HCT116 (cell line): ENCODE measurements around the gene PDRG1.

Source experiments
- CBX3 ChIP-seq: IDR thresholded peaks from 2 replicates; pipeline ENCODE4 v1.6.1; 2012; ENCODE audit warnings: low read depth
- CEBPB ChIP-seq: IDR thresholded peaks from 2 replicates; pipeline ENCODE4 v1.6.1; 2012; ENCODE audit warnings: low read depth
- POLR2A ChIP-seq: IDR thresholded peaks from 2 replicates; pipeline ENCODE4 v1.7.0; 2011; ENCODE audit warnings: borderline replicate concordance; ENCODE audit not compliant: insufficient read depth, insufficient read length; ENCODE audit errors: extremely low read depth
- POLR2AphosphoS5 ChIP-seq: IDR thresholded peaks from 2 replicates; pipeline ENCODE4 v1.6.1; 2011; ENCODE audit warnings: mild to moderate bottlenecking, low read depth, low read length, moderate library complexity
- REST ChIP-seq: IDR thresholded peaks from 2 replicates; pipeline ENCODE4 v1.6.1; 2012; ENCODE audit warnings: low read depth
- SIN3A ChIP-seq: IDR thresholded peaks from 2 replicates; pipeline ENCODE4 v1.6.1; 2012; ENCODE audit warnings: low read depth
- YY1 ChIP-seq: IDR thresholded peaks from 2 replicates; pipeline ENCODE4 v1.6.1; 2011; ENCODE audit warnings: low read length, low read depth, moderate library complexity, mild to moderate bottlenecking; ENCODE audit not compliant: insufficient replicate concordance; ENCODE audit errors: extremely low read depth
- ZNF274 ChIP-seq: fragments of 200-500 bp; sonication (Bioruptor generic); IDR thresholded peaks from 2 replicates; pipeline ENCODE4 v1.6.1; 2014; ENCODE audit warnings: mild to moderate bottlenecking, low read depth, low read length, inconsistent platforms
- TF ChIP-seq, protein P1 (sequence below), 3 experiments: fragments of 200-600 bp in 1 of 3; sonication (generic) in 1 of 3; IDR thresholded peaks in 2 of 3; conservative IDR thresholded peaks in 1 of 3; 2 replicates each; pipeline ENCODE4 v1.5.1; 2012 to 2017; ENCODE audit warnings: low read depth in 2 of 3, low read length in 2 of 3, antibody characterized with exemption in 1 of 3, borderline replicate concordance in 1 of 3, control low read depth in 1 of 3, mild to moderate bottlenecking in 1 of 3, mixed read lengths in 1 of 3, mixed run types in 1 of 3, moderate library complexity in 1 of 3; ENCODE audit not compliant: insufficient read depth in 1 of 3

- TF ChIP-seq, protein P1, sequence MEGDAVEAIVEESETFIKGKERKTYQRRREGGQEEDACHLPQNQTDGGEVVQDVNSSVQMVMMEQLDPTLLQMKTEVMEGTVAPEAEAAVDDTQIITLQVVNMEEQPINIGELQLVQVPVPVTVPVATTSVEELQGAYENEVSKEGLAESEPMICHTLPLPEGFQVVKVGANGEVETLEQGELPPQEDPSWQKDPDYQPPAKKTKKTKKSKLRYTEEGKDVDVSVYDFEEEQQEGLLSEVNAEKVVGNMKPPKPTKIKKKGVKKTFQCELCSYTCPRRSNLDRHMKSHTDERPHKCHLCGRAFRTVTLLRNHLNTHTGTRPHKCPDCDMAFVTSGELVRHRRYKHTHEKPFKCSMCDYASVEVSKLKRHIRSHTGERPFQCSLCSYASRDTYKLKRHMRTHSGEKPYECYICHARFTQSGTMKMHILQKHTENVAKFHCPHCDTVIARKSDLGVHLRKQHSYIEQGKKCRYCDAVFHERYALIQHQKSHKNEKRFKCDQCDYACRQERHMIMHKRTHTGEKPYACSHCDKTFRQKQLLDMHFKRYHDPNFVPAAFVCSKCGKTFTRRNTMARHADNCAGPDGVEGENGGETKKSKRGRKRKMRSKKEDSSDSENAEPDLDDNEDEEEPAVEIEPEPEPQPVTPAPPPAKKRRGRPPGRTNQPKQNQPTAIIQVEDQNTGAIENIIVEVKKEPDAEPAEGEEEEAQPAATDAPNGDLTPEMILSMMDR (IDR thresholded peaks at IDR 0.05 in 2 of 3, conservative IDR thresholded peaks at IDR 0.05 in 1 of 3; ENCODE audit: borderline replicate concordance in 1 of 3, insufficient read depth in 1 of 3, low read depth in 2 of 3, low read length in 2 of 3): no peak
- TF ChIP-seq POLR2AphosphoS5 (no peak), REST (no peak), YY1 (no peak), POLR2A (no peak), ZNF274 (no peak), CBX3 (no peak), CEBPB (no peak), SIN3A (no peak)
Observed at GRCh38 chr20:31945319-31945718, 6.5 kb downstream of the PDRG1 start.
